DMS79 (cell line): ENCODE results near the gene ITPK1.

Experiments used
- DNase-seq: peaks from one replicate; lab custom pipeline; 2025; lab: John Stamatoyannopoulos, UW

The ITPK1 gene

GRCh38 chr14:92949496-92950192, 166.1 kb downstream of the ITPK1 start:
- DNase-seq: no peak

DNA sequence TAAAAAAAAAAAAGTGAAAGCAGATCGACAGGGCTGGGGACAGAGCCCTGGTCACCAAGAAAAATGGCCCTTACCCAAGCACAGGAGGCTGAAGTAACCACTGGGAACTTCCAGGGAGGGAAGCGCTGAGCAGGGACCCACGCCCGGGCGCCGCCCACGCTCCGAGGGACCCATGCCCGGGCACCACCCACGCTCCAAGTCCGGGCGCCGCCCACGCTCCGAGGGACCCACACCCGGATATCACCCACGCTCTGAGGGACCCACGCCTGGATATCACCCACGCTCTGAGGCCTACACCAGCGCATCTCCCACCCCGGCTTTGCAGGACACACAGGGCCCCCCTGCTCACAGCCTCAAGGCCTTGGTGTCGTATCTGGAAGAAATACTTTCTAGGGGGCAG, 167.1 kb downstream of the ITPK1 start:
- DNase-seq: no peak

- no peak for DNase-seq
These were observed 168.7 kb downstream of the ITPK1 start for GRCh38 chr14:92946847-92947545.

- DNase-seq: no peak
These were observed 169.5 kb downstream of the ITPK1 start for GRCh38 chr14:92945959-92946846.

DNA sequence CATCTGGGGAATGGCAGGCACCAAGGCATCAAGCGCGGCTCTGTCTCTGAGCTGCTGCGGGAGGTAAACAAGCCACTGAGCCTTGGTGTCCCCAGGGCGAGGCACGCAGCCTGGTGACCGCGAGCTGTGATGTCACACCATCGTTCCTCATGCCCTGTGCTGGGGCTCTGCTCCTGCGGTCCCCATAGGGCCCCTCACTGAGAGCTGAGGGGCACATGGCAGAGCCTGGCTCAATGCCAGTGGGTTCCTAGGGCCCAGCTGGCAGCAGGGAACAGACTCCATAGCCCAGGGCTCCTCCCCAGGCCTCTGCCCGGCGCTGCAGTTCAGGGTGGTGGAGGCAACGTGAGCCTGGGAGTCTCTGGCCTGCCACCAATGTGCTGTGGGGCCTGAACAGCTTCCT, 170.2 kb downstream of the ITPK1 start:
- DNase-seq: no peak

DNA sequence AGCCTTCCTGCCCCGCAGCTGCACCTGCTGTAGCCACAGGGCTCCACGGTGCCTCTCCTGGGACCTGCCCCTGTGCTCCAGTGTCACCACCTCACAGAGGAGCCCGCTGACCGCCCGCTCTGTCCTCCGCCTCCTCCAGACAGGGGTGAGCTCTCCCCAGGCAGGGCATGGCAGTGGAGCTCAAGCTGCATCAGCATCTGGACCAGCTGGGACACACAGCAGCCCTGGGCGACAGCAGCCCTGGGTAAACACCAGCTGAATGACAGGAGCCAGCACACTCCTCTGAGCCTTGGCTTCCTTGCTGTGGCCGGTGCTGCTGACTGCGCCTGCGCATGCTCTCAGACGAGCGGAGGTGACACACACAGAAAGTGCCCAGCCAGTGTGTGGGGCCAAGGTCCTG, 170.7 kb downstream of the ITPK1 start:
- DNase-seq: no peak

GRCh38 chr14:92943855-92944570, 171.7 kb downstream of the ITPK1 start:
- no peak for DNase-seq

- no peak for DNase-seq
These were observed 172.6 kb downstream of the ITPK1 start for GRCh38 chr14:92942976-92943710.

DNA sequence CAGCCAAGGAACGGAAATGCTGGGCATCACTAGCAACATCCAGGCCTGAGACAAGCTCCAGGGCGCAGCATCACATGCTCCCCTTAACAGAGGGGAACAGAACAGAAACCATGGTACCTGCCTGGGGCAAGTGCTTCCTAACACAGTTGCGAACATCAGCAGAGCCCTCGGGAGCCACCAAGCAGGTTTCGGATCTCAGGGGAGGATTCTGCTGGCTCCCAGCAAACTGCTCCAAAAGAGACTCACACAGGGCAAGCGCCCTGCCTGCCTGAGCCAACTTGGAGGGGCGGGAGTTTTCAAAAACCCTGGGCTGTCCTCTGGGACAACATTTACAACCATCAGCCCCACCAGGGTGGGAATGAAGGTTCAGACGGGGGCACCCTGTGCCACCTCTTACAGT, 173.1 kb downstream of the ITPK1 start:
- DNase-seq: no peak

GRCh38 chr14:92942136-92942535, 173.6 kb downstream of the ITPK1 start:
- no peak for DNase-seq

DNA sequence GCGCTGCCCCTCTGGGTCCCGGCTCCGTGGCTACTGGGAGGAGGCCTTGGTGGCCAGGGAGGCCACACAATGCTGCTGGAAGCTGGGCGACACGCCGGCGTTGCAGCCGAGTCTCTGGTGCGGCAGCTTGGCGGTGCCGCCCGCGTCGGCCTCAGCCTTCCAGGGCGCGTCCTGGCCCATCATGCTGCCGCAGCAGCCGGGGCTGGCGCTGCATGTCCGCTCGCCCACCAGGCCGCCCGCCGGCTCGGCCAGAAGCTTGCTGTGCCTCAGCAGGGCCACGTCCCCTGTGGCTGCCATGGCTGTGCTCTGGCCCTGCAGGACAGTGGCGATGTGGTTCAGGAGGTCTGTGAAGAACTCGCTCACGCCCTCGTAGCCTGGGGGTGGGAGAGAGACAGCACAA, 174.2 kb downstream of the ITPK1 start:
- DNase-seq: no peak

DNA sequence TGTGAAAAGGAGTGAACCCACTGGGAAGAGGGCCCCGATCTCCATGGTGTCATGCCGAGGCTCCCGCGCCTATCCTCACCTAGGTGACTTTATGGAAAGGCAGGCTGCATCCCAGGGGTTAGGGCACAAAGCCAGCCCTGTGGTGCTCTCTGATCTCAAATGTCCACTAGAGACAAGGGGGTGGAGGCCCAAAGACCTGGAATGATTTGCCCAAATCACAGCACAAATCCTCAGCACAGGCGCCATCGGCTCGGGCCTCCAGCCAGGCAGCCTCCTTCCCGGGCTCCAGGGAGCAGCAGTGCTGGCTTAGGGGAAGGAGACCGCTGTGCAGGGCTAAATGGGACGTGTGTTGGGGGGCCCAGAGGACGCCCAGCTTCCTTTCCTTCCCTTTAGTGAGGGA, 175.2 kb downstream of the ITPK1 start:
- no peak for DNase-seq

GRCh38 chr14:92939699-92940098, 176.0 kb downstream of the ITPK1 start:
- DNase-seq: no peak

- no peak for DNase-seq
These were observed 176.6 kb downstream of the ITPK1 start for GRCh38 chr14:92938890-92939671.

GRCh38 chr14:92938235-92938875, 177.4 kb downstream of the ITPK1 start:
- peak; percentile 28 for DNase-seq

DNA sequence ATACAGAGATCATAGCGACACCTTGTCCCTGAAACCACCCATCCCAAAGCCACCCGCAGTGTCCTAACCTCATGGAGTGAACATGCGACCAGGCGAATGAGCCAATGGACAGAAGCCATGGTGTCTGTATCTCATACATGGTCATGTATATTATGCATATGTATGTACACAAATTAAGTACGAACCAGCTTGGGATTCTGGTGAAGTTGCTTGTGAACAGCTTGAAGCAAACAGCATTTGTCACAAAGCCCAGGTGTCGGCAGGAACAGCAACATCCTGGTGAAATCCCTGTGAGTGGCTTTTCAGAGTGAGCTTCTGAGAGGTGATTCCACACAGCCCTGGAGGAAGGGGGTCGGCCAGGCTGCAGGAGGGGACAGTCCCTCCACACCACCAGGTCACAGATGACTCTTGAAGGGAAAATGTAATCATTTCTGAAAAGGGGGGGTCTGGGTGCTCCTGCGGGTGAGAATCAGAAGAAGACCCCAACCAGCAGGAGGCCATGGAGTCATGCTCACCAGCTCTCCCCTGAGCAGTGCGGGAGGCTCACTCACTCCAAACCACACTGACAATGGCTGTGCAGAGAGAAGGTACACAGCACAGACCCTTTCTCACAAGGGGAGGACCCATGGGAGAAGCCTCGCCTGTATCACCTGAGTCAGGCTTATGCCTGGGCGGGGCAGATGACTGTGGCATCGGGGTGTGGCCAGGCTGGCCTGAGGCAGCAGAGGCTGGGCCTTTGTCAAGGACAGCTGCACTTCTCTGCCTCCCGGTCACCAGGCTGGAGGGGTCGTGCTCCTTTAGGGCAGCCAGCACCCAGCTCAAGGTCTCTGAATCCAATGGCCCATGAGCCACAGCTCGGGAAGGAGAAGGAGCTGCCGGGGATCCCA, 178.4 kb downstream of the ITPK1 start:
- DNase-seq: no peak

DNA sequence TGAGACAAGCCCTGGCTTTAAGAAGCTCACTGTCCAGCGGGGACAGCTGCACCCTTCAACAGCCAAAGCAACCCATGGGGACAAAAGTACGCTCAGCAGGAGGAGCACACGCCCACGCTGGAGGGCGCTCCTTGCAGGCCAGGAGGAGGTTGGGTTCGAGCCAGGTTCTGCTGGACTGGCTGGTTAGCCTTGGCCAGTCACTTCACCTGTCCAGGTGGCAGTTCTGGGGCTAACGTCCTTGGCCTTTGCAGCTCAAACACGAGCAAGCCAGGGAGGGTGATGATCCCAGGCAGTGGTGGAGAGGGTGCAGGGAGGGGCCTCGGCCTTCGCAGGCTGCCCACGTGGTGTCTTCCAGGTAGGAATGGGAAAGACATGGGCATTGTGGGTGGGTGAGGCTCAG, 179.6 kb downstream of the ITPK1 start:
- no peak for DNase-seq

DNA sequence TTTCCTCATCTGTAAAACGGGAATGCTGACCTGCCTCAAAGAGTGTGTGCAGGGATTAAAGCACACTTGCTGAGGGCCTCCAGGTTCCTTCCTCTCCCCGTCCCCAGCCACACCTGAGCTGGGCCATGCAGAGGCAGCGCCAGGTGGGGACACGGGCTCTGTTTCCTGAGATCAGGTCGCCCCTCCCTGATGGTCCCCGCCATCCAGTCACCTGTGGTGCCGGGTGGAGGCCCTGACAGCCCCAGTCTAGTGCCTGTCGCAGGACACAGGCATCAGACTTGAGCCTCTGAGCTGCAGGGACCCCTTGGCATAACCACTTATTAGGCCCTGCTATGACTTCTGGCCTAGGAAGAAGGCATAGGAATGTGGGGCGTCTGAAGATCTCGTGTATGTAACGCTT, 180.3 kb downstream of the ITPK1 start:
- no peak for DNase-seq
